Osteoblast (primary cell): Measurements from ENCODE around the gene PALM3. TPM values are rescaled to one million over a fixed set of nuclear protein-coding genes. Genes with fewer than 3 reads are reported as not detected.
A peak's percentile ranks its signal among the peaks of the same experiment; 100 is the strongest.

Experiments
- DNase-seq: peaks from one replicate; pipeline ENCODE4 v3.0.0; 2011; ENCODE audit warnings: low spot score, mixed read lengths; ENCODE audit not compliant: insufficient read length; ENCODE audit errors: missing footprints
- H2AFZ ChIP-seq: 2 replicates; pipeline ENCODE4 v1.6.0; 2011; ENCODE audit warnings: mild to moderate bottlenecking, low read length
- H3K27ac ChIP-seq: 2 replicates; pipeline ENCODE4 v1.5.1; 2011; ENCODE audit warnings: mild to moderate bottlenecking, low read depth, low read length, moderate library complexity
- H3K27me3 ChIP-seq: 2 replicates; pipeline ENCODE4 v1.6.0; 2012; ENCODE audit warnings: mild to moderate bottlenecking, control low read depth, inconsistent platforms, low read length, moderate library complexity; ENCODE audit not compliant: insufficient read depth
- H3K36me3 ChIP-seq: 2 replicates; pipeline ENCODE4 v1.5.1; 2011; ENCODE audit warnings: mild to moderate bottlenecking, low read length, control low read depth, moderate library complexity; ENCODE audit not compliant: insufficient read depth
- H3K4me1 ChIP-seq: 2 replicates; pipeline ENCODE4 v1.5.1; 2011; ENCODE audit warnings: mild to moderate bottlenecking, low read length, control low read depth, moderate library complexity; ENCODE audit not compliant: insufficient read depth
- H3K4me2 ChIP-seq: 2 replicates; pipeline ENCODE4 v1.6.0; 2011; ENCODE audit warnings: mild to moderate bottlenecking, low read length; ENCODE audit not compliant: insufficient read depth
- H3K4me3 ChIP-seq: fragments of 200-600 bp; sonication (generic); 3 replicates; pipeline ENCODE4 v1.5.1; 2012; ENCODE audit warnings: mild to moderate bottlenecking, low read length, inconsistent platforms; ENCODE audit not compliant: insufficient read depth
- H3K79me2 ChIP-seq: 2 replicates; pipeline ENCODE4 v1.6.0; 2012; ENCODE audit warnings: mild to moderate bottlenecking, low read length, control low read depth, inconsistent platforms; ENCODE audit not compliant: insufficient read depth
- H3K9me3 ChIP-seq: 2 replicates; pipeline ENCODE4 v1.5.1; 2011; ENCODE audit warnings: low read depth, low read length, control low read depth
- H4K20me1 ChIP-seq: 2 replicates; pipeline ENCODE4 v1.6.0; 2012; ENCODE audit warnings: mild to moderate bottlenecking, low read length, control low read depth; ENCODE audit not compliant: insufficient read depth
- total RNA-seq: library from RNA; depleted of rRNA; stranded (reverse); fragments of >200 nt; gene quantifications from 2 replicates; pipeline ENCODE4 v1.2.3, GENCODE V29; 2012
- TF ChIP-seq, protein P1 (sequence below): IDR thresholded peaks from 2 replicates; pipeline ENCODE4 v1.5.1; 2011; ENCODE audit warnings: mild to moderate bottlenecking, low read depth, low read length, moderate library complexity; ENCODE audit errors: extremely low read depth

Gene PALM3
- total RNA-seq, 1 donor = not detected

DNA sequence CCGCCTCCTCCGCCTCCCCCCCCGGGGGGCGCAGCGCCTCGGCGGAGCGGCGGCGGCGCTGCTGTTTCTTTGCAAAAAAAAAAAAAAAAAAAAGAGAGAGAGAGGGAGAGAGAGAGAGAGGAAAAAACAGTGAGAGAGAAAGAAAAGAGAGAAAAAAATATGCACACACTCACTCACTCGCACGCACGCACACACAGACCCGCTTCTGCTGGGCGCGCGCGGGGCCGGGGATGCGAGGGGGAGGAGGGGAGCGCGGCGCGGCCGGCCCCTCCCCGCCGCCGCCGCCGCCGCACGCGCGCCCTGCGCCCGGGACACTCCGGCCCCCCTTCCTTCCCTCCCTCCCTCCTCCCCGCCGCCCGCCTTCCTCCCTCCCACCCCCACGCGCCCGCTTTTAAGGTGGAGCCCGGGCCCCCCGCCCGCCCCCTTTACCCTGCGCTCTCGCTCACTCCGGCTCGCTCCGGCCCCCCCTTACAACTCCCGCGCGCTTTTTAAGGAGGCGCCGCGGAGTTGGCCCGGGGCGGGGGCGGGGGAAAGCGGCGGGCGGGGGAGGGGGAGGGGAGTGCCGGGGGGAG lies 28.7 kb upstream of the PALM3 start, which contains the start of gene SAMD1:
Gene SAMD1, minus strand, starts transcription at position 243 of the 572 bp plus-strand sequence.
- peak within 1 kb of the TSS; percentile 56 for H3K27ac ChIP-seq

DNA sequence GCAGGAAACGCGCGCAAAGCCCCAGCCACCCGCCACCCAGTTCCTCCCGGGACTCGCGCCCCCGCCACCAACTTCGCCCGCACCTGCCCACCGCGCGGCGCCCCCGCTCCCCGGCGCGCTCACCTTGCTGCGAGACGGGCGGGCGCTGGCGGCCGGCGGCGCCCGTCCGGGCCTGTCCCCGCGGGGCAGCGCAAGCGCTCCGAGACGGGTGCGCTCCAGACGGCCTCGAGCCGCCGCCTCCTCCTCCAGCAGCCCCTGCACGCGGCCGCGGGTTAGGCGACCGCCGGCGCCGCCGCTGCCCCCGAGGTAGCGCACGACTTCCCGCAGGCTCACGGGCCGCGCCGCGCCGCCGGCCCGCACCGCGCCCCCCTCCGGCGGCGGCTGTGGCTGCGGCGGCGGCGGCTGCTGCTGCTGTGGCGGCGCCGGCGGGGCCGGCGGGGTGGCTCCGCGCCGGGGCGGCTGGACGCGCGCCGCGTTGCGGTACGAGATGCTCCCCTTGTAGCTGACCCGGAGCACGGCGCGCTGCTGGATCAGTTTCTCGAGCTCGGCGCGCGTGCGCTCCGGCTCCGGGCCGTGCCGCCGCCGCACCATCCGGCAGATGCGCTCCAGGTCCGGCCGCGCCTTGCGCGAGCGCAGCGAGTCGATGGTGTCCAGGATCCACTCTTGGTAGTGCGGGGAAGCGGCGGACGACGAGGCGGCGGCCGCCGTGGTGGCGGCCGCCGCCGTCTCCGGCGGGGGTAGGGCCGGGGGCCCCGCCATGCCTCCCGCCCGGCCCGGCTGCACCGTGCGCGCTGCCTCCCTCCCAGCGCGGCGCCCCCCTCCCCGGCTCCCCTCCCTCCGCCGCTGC lies 28.0 kb upstream of the PALM3 start:
- Histone ChIP-seq H3K27me3 (no peaks in the 10 kb centered on the region), H3K4me3 (peak overlapping the region; percentile 67), H4K20me1 (peaks cover 12% of the 10 kb centered on the region), H3K9me3 (peaks cover 6% of the 10 kb centered on the region), H3K4me1 (peaks cover 6% of the 10 kb centered on the region), H2AFZ (no peak overlapping the region), H3K36me3 (peaks cover 18% of the 10 kb centered on the region), H3K27ac (no peak overlapping the region), H3K79me2 (no peaks in the 10 kb centered on the region), H3K4me2 (peak overlapping the region; percentile 51)
- peak; percentile 98 for DNase-seq
- TF ChIP-seq, protein P1, sequence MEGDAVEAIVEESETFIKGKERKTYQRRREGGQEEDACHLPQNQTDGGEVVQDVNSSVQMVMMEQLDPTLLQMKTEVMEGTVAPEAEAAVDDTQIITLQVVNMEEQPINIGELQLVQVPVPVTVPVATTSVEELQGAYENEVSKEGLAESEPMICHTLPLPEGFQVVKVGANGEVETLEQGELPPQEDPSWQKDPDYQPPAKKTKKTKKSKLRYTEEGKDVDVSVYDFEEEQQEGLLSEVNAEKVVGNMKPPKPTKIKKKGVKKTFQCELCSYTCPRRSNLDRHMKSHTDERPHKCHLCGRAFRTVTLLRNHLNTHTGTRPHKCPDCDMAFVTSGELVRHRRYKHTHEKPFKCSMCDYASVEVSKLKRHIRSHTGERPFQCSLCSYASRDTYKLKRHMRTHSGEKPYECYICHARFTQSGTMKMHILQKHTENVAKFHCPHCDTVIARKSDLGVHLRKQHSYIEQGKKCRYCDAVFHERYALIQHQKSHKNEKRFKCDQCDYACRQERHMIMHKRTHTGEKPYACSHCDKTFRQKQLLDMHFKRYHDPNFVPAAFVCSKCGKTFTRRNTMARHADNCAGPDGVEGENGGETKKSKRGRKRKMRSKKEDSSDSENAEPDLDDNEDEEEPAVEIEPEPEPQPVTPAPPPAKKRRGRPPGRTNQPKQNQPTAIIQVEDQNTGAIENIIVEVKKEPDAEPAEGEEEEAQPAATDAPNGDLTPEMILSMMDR = no peak

More for the DNA sequence above, 28.7 kb upstream of the PALM3 start, which contains the start of gene SAMD1:
- peak; percentile 99 for DNase-seq
- Histone ChIP-seq H2AFZ (peak within 1 kb of the TSS; percentile 68), H3K4me3 (peak within 1 kb of the TSS; percentile 79), H3K36me3 (peaks cover 18% of the 10 kb centered on the region), H3K79me2 (no peaks in the 10 kb centered on the region), H3K4me2 (peak within 1 kb of the TSS; percentile 95), H3K27me3 (no peaks in the 10 kb centered on the region), H3K9me3 (peaks cover 6% of the 10 kb centered on the region), H4K20me1 (peaks cover 12% of the 10 kb centered on the region), H3K4me1 (peaks cover 6% of the 10 kb centered on the region)
- TF ChIP-seq, protein P1 = no peak

DNA sequence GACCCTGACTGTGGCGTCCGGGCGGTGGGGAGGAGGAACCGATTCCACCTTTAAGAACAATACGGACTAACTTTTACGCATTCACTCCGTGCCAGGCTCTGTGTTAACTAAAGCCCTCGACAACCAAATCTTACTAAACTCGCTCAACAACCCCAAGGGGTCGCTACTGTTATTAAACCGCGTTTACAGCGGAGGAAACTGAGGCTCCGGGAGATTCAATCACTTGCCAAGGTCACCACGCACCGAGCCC lies 27.5 kb upstream of the PALM3 start:
- Histone ChIP-seq H2AFZ (no peak overlapping the region), H3K4me1 (peaks cover 6% of the 10 kb centered on the region), H3K4me2 (peak overlapping the region; percentile 51), H3K36me3 (peaks cover 18% of the 10 kb centered on the region), H3K79me2 (no peaks in the 10 kb centered on the region), H3K27me3 (no peaks in the 10 kb centered on the region), H3K27ac (no peak overlapping the region), H4K20me1 (peaks cover 12% of the 10 kb centered on the region), H3K4me3 (peak overlapping the region; percentile 64), H3K9me3 (peaks cover 6% of the 10 kb centered on the region)
- DNase-seq = no peak
- TF ChIP-seq, protein P1 = no peak
